Testis (tissue), 2 donors: ENCODE data around the gene DRAXIN.

Source experiments
- POLR2A ChIP-seq: fragments of 450-650 bp; IDR thresholded peaks from one replicate; pipeline ENCODE4 v1.6.1; 2017; ENCODE audit warnings: antibody characterized with exemption, mild to moderate bottlenecking, moderate library complexity
- TF ChIP-seq, protein P1 (sequence below), 3 experiments: fragments of 450-650 bp in 2 of 3; fragments of 200-600 bp in 1 of 3; sonication (generic) in 1 of 3; IDR thresholded peaks; one replicate each; pipeline ENCODE4 v1.5.1; 2016 to 2019; ENCODE audit warnings: antibody characterized with exemption in 3 of 3, mild to moderate bottlenecking in 2 of 3, moderate library complexity in 1 of 3

DNA sequence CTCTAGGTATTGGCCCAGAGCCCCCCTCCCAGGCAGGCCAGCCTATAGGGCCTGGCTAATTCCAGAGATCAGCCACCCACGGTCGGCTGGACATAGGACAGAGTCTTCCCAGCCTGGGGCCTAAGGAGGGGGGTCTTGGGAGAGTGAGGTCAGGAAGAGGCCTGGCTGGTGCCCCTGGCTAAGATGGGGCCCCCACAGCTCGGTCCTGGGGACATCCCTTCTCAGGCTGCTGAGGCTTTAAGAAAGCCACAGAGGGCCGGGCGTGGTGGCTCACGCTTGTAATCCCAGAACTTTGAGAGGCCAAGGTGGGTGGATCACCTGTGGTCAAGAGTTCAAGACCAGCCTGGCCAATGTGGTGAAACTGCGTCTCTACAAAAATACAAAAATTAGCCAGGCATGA lies 73.0 kb downstream of the DRAXIN start:
- no peak for TF ChIP-seq POLR2A
- TF ChIP-seq, protein P1, sequence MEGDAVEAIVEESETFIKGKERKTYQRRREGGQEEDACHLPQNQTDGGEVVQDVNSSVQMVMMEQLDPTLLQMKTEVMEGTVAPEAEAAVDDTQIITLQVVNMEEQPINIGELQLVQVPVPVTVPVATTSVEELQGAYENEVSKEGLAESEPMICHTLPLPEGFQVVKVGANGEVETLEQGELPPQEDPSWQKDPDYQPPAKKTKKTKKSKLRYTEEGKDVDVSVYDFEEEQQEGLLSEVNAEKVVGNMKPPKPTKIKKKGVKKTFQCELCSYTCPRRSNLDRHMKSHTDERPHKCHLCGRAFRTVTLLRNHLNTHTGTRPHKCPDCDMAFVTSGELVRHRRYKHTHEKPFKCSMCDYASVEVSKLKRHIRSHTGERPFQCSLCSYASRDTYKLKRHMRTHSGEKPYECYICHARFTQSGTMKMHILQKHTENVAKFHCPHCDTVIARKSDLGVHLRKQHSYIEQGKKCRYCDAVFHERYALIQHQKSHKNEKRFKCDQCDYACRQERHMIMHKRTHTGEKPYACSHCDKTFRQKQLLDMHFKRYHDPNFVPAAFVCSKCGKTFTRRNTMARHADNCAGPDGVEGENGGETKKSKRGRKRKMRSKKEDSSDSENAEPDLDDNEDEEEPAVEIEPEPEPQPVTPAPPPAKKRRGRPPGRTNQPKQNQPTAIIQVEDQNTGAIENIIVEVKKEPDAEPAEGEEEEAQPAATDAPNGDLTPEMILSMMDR (IDR thresholded peaks at IDR 0.05), result no peak
